ENCODE data around the gene DRP2.
A peak's percentile ranks its signal among the peaks of the same experiment; 100 is the strongest.
"Not testable (repeated sequence)": the region's sequence is repeated elsewhere in the genome, so short reads cannot be mapped to it uniquely, and the experiment has no call there.

The DRP2 gene

DNA sequence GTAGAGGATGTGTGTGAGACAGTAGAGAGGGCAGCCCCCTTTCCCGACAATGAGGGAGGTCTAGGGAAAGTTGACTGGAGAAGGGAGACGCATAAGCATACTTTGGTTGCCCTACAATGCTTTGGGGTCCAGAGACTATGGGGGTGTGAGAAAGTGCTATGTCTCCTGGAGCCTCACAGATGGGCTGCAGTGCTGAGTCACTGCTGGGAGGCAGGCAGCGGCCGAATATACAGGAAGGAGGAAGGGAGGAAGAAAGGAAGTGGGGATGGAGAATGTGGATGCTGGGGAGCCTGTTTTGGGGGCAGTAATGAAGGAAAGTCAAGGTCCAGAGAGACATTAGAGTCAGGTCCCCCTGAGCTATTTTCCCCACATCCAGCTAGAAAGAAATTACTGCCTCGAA lies 12.7 kb downstream of the DRP2 start:
- DNase-seq (ENCODE audit: low spot score): no peak

DNA sequence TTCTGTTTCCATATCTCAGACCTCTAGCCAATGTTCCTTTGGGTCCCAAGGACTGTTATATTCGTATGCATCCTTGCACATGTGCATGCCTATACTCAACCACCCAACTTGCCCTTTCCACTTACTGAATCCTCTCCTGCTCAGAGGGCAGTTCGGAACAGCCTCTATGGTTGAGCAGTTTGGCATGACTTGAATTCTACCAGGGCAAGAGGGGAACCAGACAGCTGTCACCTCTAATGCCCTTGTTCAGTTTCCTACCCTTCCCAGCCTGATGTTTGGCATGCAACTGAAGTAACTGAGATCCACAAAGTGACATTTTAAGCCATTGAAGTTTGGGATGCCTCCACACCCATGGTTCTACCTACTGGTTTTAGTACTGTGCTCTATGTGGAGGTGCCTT lies 17.5 kb downstream of the DRP2 start:
- DNase-seq (ENCODE audit: low spot score): no peak

DNA sequence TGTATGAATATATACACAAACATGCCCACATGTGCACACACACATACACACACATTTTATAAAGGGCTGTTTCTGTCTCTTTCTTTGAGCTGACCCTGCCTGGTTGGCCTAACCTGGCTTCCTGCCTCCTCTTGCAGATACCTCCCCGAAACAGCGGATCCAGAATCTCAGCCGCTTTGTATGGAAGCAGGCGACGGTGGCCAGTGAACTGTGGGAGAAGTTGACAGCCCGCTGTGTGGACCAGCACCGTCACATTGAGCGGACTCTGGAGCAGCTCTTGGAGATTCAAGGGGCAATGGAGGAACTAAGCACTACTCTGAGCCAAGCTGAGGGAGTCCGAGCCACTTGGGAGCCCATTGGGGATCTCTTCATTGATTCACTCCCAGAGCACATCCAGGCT lies 21.9 kb downstream of the DRP2 start:
- DNase-seq (ENCODE audit: low spot score): no peak

DNA sequence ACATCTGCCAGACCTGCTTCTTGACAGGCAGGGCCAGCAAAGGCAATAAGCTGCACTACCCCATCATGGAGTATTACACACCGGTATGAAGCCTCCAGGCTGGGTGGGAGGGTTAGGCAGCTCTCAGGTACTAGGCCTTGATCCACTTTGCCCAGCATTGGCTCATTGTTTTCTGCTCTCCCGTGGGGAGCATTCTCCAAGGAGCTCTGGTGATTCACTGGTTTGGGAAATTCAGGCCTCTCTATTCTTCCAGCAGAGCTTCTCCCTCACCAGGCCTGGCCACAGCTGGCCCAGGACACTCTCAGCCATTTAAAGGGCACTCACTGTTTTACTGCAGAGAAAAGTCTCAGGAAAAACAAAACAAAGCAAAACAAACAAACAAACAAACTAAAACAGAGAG lies 33.0 kb downstream of the DRP2 start:
- no peak for DNase-seq (ENCODE audit: low spot score)

DNA sequence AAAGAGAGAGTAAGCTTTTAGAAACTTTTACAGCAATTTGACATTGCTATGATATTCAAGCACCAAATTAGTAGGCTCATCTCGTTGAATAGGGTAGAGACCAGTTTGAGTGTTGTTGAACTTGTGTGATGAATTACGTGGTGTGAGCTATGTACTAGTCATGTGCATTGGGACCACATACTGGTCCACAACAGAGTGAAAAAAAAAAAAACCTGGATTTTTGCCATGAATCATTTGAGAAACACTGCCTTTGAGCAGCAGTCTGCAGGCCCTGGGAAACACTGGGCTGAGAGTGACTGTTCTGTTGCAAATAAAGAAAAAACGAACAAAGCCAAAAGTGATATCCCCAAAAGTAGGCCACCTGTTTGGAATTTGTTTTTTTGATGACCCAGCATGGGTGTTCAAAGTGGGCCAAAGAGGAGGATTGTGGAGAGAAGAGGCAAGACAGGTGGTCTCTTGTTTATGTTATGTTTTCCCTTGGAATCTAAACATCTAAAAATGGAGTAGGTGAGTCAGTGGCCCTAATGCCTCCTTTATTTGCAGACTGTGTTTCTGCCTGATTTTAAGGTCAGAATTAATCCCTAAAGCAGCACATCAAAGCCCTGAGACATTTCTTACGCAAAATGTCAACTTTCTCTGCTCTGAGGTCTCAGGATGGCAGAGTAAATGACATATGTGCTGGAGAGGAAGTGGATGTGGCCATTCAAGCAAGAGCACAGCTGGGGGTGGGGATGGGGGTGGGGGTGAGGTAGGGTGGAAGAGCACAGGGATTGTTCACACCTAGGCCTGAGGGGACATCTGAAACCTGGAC lies 38.1 kb downstream of the DRP2 start:
- no peak for DNase-seq (ENCODE audit: low spot score)

DNA sequence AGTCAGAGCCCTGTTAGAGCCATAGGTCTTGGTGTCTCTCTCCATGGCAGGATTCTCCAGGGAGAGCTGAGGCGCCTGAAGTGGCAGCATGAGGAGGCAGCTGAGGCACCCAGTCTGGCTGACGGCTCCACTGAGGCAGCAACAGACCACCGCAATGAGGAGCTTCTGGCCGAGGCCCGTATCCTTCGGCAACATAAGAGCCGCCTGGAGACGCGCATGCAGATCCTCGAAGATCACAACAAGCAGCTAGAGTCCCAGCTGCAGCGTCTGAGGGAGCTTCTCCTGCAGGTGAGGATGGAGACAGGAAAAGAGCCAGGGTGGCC lies 38.6 kb downstream of the DRP2 start:
- DNase-seq (ENCODE audit: low spot score): no peak

DNA sequence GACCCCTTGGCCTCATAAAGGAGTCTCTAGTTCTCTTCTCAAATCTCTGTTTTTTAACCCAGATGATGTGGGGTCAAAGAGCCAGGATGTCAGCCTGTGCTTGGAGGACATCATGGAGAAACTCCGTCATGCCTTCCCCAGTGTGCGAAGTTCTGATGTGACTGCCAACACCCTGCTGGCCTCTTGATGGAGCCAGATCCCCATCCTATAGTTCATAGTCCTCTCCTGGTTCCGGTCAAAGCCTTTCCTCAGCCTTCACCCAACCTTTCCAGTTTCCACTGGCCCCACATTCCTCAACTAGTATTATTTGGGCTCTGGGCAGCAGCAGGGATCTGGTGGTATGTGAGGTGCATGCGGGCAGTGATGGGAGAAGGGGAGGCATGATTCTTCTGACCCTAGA lies 40.8 kb downstream of the DRP2 start:
- peak; percentile 31 for DNase-seq (ENCODE audit: low spot score)

DNA sequence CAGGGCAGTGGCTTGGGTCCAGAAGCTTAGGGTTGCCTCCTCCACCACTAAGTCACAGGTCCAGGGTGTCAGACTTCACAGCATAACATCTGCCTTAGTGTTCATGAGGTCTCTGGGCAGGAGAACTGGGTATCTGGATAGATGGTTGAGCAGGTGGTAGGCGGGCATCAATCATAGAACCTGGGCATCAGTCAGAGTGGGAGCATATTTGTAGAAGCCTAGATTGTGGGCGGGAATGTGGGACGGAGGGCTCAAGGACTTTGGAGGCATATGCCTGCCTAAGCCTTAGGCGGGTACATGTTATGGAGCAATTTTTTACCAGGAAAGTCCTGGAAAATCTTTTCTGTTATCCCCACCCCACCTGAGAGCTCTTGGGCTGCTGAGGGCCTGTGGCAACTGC lies 43.0 kb downstream of the DRP2 start:
- DNase-seq (ENCODE audit: low spot score): no peak

DNA sequence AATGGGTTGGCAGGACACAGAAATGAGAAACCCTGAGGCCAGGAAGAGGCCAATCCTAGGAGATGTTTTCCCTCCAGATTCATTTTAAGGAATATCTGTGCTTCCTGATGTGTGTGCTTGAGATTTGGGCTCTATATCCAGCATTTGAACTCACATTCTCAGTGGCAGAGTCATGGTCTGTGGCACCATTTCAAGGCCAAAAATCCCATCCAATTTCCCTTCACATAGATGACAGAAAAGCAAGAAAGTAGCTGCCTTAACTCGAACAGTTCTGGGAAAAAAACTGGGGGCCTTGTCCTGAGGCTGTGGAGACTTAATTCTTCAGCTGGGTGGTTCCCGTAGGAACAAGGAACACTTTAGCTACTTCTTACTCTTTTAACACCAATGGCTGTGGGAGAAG lies 44.2 kb downstream of the DRP2 start:
- no peak for DNase-seq (ENCODE audit: low spot score)

DNA sequence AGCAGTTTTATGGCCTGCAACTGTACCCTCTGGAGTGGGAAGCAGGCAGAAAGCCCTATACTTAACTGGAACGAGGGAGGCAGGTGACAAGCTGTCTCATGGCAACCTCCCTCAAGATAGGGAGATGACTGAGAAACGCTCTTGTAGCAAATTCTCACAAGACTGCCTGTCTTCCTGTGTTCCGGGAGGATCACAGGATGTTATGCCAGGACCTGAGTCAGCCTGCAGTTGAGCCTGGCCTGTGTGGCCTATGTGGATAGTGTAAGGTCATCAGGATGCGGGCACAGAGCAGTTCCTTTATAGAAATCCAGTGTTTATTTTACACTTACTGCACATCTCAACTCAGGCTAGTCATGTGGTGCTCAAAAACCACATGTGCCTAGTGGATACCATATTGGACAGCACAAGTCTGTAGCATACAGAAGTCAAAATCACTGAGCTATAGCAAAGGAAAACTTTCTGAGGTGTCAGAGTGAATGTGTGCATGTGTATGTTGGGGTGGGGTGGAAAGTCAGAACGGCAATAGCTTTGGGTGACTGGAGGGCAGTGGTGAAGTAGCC lies 46.4 kb downstream of the DRP2 start:
- no peak for DNase-seq (ENCODE audit: low spot score)

DNA sequence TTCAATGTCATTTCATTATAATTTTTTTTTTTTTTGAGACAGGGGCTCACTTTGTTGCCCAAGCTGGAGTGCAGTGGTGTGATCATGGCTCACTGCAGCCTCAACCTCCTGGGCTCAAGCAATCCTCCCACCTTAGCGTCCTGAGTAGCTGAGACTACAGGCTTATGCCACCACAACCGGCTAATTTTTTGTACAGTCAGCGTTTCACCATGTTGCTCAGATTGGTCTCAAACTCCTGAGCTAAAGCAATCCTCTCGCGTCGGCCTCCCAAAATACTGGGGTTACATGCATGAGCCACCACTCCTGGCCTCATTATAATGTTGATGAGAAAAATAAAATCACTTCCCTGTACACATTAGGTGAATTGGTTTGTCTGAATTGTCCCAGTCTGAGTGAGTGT lies 54.6 kb downstream of the DRP2 start:
- DNase-seq (ENCODE audit: low spot score): no peak

DNA sequence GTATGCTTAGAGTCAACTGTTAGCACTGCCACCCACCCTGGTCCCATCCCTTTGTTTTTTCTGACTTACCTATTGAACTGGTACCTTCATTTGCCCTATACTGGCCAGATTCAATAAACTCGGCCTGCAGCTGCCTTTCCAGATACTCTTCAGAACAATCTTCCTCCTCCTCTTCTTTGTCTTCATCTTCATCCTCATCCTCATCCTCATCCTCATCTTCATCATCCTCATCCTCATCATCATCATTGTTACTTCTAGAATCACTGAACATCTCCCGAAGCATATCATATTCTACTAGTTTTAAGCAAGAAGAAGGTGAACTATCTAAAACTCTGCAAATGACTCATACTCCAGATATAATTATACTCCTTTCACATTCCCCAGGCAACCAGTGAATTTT lies 56.7 kb downstream of the DRP2 start:
- no peak for DNase-seq (ENCODE audit: low spot score)

DNA sequence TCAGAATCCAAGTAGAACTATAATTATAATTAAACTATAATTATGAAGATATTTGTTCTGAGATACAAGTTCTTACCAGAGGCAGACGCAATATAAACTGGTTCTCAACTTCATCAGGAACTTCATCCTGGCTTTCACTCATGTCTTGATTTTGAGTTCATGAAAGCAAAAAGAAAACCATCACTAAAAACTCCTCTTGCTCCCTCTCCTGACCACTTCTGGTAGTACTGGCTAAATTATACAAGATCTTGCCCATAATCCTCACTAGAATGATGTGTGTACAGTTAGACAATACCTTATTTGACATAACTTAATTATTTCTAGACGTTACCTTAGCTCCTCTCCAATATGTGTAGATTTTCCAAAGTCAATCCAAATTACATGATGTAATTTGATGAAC lies 67.8 kb downstream of the DRP2 start:
- peak; percentile 38 for DNase-seq (ENCODE audit: low spot score)

DNA sequence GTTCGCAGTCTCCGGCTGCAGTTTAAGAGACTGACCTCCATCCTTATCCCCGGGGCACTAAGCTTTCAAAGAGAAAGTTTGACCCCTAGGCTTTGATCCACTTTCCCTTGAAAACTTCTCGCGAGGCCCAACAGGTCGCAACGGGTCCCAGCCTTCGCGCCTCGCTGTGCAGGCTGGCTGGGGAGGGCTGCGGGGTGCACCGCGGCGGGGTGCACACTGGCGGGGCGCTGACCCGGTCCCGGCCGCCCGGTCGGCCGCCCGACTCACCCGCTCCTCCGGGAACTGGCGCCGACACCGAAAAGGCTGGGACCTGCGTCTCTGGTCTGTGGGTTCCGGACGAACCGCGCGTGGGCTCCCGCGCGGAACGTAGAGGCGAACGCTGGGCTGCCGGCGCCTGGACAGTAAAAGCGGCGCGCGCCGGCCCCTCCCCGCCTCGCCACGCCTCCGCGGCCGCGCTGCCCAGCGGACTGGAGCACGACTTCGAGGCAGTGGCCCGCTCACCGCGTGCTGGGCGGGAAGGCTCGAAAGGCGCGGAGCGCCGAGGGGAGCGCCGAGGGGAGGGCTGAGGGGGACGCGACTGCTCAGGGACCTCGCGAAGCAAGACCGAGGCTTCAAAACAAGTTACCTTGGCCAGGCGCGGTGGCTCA lies 71.5 kb downstream of the DRP2 start, which contains the start of gene TAF7L:
Gene TAF7L, minus strand, starts transcription at position 378 of the 647 bp plus-strand sequence. CDS start 3,791 bp downstream, outside the sequence.
- DNase-seq (ENCODE audit: low spot score): no peak

DNA sequence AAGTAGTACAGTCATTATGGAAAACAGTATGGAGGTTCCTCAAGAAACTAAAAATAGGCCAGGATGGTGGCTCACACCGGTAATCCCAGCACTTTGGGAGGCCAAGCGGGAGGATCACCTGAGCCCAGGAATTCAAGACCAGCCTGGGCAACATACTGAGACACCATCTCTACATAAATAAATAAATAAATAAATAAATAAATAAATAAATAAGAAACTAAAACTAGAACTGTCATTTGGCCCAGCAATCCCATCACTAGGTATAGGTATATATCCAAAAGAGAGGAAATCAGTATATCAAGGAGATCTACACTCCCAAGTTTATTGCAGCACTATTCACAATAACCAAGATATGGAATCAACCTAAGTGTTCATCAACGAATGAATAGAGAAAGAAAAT lies 76.0 kb downstream of the DRP2 start:
- not testable (repeated sequence) for DNase-seq (ENCODE audit: low spot score)

DNA sequence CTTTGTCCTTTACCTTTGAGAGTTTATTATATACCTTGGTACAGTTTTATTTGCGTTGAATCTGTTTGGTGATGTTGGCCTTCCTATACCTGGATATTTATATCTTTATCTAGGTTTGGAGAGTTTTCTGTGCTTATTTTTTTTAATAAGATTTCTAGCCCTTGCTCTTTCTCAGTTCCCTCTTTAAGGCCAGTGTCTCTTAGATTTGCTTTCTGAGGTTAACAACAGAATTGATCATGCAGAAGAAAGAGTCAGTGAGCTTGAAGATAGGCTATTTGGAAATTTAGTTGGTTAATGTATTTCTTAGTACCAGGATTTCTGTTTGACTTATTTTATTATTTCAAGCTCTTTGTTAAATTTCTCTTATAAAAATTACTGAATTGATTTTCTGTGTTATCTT lies 84.2 kb downstream of the DRP2 start:
- DNase-seq (ENCODE audit: low spot score): no peak

Data from HuH-7 (cell line).